Activated T-helper 1 cell treated with Interleukin-2 at 50 U/mL for 16 hours (primary cell): Measurements from ENCODE around the gene TSPY10.
"Not testable (repeated sequence)": the region's sequence is repeated elsewhere in the genome, so short reads cannot be mapped to it uniquely, and the experiment has no call there.

Experiments used
- DNase-seq: peaks from one replicate; pipeline ENCODE4 v3.0.0-alpha.2; 2020; ENCODE audit warnings: low read depth

The TSPY10 gene, protein sequence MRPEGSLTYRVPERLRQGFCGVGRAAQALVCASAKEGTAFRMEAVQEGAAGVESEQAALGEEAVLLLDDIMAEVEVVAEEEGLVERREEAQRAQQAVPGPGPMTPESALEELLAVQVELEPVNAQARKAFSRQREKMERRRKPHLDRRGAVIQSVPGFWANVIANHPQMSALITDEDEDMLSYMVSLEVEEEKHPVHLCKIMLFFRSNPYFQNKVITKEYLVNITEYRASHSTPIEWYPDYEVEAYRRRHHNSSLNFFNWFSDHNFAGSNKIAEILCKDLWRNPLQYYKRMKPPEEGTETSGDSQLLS

DNA sequence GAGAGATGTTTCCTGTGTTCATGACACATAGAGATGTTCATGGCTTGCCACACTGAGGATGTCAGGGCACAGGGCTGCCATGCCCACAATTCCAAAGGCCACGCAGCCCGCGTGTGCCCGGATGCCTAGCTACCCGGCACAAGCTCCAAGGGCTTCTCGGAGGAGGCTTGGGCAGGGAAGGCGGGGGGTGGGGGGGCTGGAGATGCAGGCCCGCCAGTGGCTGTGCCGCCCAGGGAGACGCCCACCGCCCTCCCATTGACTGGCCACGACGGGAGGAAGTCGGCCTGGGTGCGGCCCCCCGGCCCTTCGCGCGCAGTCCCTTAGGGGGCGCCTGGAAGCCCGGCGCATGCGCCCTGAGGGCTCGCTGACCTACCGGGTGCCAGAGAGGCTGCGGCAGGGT, at the start of gene TSPY10:
Gene TSPY10 (plus strand): TSS at position 301 of the 400 bp plus-strand sequence. CDS start 46 bp downstream, at position 347.
- not testable (repeated sequence) for DNase-seq

DNA sequence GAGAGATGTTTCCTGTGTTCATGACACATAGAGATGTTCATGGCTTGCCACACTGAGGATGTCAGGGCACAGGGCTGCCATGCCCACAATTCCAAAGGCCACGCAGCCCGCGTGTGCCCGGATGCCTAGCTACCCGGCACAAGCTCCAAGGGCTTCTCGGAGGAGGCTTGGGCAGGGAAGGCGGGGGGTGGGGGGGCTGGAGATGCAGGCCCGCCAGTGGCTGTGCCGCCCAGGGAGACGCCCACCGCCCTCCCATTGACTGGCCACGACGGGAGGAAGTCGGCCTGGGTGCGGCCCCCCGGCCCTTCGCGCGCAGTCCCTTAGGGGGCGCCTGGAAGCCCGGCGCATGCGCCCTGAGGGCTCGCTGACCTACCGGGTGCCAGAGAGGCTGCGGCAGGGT, 40.7 kb upstream of the TSPY10 start, which contains the start of gene TSPY9:
Gene TSPY9 (plus strand): TSS at position 301 of the 400 bp plus-strand sequence. CDS start 46 bp downstream, at position 347.
- not testable (repeated sequence) for DNase-seq

DNA sequence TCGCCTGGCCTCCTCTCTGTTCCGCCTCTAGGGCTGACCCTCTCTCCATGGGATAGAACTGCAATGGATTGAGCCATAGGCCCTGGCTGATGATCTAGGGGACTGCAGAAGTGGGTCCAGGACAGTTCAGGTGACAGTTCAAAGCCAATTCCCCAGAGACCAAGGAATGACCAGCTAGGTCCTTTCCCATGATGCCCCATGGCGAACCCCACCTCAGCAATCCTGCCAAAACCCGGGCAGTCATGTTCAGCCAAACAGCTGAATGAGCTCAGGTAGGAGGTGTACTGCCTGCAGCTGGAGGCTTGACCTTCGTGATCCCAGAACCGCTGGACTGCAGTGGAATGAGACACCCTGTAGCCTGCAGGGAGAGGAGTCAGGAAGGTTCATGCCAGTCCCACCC, 23.3 kb upstream of the TSPY10 start:
- not testable (repeated sequence) for DNase-seq

DNA sequence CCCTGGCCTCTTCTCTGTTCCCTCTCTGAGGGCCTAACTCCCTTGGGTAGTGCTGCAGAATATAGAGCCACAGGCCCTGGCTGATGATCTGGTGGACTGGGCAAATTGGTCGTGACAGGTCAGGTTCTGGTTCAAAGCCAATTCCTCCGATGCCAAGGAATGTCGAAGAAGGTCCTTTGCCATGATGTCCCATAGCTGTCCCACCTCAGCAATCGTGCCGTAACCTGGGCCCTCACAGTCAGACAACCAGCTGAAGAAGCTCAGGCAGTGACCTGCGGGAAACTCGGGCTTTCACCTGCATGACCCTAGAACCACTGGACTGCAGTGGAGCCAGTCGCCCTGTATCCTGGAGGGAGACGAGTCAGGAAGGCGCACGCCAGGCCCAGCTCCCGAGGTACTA, 11.4 kb upstream of the TSPY10 start:
- not testable (repeated sequence) for DNase-seq
